Measurements from ENCODE around the gene DNASE1L2.

DNA sequence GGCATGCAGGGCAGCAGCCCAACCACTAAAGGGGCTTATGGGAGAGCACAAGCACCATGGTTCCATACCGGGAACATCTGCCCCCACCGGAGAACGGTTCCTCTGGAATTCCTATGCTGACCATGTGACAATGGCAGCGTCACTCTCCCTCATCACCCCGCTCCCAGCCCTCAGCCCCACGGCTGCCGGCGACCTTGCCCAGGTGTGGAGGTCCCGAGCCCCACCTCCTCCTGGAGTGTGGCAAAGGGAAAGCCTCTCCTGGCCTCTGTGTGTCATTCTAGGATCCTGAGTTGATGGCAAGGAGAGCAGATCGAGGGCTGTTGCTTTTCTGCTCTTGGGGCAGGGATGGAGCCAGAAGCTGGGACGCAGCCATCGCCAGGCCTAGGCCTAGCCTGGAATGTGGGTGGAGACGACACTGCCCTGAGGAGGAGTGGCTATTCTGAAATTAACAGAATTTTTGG, 49.5 kb downstream of the DNASE1L2 start:
- TF ChIP-seq POLR2AphosphoS5 (IDR thresholded peaks at IDR 0.05; ENCODE audit: low read depth, low read length): no peak
- no peak for TF ChIP-seq TAF1 (IDR thresholded peaks at IDR 0.05; ENCODE audit: borderline replicate concordance, low read depth, low read length)
